Mesothelial cell of epicardium (in vitro differentiated cells): ENCODE data around the gene DENND2C. TPM values are rescaled to one million over a fixed set of nuclear protein-coding genes. Genes with fewer than 3 reads are reported as not detected.

Source experiments
- DNase-seq, 2 experiments: peaks; one replicate each; pipeline ENCODE4 v3.0.0; 2021; ENCODE audit warnings: low spot score in 2 of 2; ENCODE audit not compliant: unreplicated experiment in 2 of 2
- H3K27ac Mint-ChIP-seq: 2 replicates; pipeline ENCODE4 v1.8.0; 2021; ENCODE audit warnings: mixed read lengths
- H3K27me3 Mint-ChIP-seq: 2 replicates; pipeline ENCODE4 v1.8.0; 2021; ENCODE audit warnings: low read depth, mixed read lengths
- H3K36me3 Mint-ChIP-seq: 2 replicates; pipeline ENCODE4 v1.8.0; 2021; ENCODE audit warnings: mixed read lengths
- H3K4me1 Mint-ChIP-seq: 2 replicates; pipeline ENCODE4 v1.8.0; 2021; ENCODE audit warnings: mixed read lengths
- H3K4me3 Mint-ChIP-seq: 2 replicates; pipeline ENCODE4 v1.8.0; 2021; ENCODE audit warnings: mild to moderate bottlenecking, moderate library complexity, mixed read lengths
- H3K9me3 Mint-ChIP-seq: 2 replicates; pipeline ENCODE4 v1.8.0; 2021; ENCODE audit warnings: mixed read lengths
- total RNA-seq: library from RNA; stranded (reverse); gene quantifications from 3 replicates; pipeline ENCODE4 v1.2.1, GENCODE V29; 2021
- TF ChIP-seq, protein P1 (sequence below): fragments of 200-600 bp; sonication (generic); IDR thresholded peaks from one replicate; pipeline ENCODE4 v1.5.0; 2021; ENCODE audit warnings: antibody characterized with exemption; ENCODE audit not compliant: unreplicated experiment

DENND2C gene
- total RNA-seq, 1 donor from 2014 or later: 2.3 TPM

DNA sequence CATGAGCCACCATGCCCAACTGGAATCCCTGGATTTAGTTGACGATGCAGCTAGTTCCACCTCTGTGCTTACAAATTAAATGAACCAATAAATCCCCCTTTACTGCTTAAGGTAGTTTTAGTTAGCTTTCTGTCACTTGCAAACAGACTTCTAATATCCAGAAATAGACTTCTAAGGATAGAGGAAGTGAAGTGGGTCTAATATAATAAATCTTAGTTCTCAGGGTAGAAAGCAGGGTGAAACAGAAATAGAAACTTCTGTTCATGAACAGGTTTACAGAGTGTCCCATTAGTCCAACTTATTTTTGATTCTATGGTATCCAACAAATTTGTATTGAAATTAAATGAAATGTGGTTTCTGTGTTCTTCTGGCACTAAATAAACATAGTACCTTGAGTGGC, 108.5 kb downstream of the DENND2C start:
- H3K27me3 Mint-ChIP-seq: no peaks in the 10 kb centered on the region
- no peak overlapping the region for H3K4me3 Mint-ChIP-seq
- H3K36me3 Mint-ChIP-seq: peaks cover 29% of the 10 kb centered on the region

GRCh38 chr1:114559356-114559755, 110.5 kb downstream of the DENND2C start:
- Mint-ChIP-seq H3K27ac (no peak overlapping the region), H3K9me3 (no peaks in the 10 kb centered on the region), H3K4me1 (no peaks in the 10 kb centered on the region), H3K27me3 (no peaks in the 10 kb centered on the region), H3K36me3 (peaks cover 10% of the 10 kb centered on the region), H3K4me3 (no peak overlapping the region)
- TF ChIP-seq, protein P1, sequence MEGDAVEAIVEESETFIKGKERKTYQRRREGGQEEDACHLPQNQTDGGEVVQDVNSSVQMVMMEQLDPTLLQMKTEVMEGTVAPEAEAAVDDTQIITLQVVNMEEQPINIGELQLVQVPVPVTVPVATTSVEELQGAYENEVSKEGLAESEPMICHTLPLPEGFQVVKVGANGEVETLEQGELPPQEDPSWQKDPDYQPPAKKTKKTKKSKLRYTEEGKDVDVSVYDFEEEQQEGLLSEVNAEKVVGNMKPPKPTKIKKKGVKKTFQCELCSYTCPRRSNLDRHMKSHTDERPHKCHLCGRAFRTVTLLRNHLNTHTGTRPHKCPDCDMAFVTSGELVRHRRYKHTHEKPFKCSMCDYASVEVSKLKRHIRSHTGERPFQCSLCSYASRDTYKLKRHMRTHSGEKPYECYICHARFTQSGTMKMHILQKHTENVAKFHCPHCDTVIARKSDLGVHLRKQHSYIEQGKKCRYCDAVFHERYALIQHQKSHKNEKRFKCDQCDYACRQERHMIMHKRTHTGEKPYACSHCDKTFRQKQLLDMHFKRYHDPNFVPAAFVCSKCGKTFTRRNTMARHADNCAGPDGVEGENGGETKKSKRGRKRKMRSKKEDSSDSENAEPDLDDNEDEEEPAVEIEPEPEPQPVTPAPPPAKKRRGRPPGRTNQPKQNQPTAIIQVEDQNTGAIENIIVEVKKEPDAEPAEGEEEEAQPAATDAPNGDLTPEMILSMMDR: no peak
- DNase-seq: no peak

More for the DNA sequence above, 108.5 kb downstream of the DENND2C start:
- Mint-ChIP-seq H3K4me1 (no peaks in the 10 kb centered on the region), H3K9me3 (peaks cover 10% of the 10 kb centered on the region), H3K27ac (no peak overlapping the region)
- DNase-seq: no peak
- TF ChIP-seq, protein P1: no peak

GRCh38 chr1:114558544-114558943, 111.3 kb downstream of the DENND2C start:
- H3K36me3 Mint-ChIP-seq: peaks cover 6% of the 10 kb centered on the region
- TF ChIP-seq, protein P1: no peak
- H3K27me3 Mint-ChIP-seq: no peaks in the 10 kb centered on the region
- DNase-seq: no peak
- H3K9me3 Mint-ChIP-seq: no peaks in the 10 kb centered on the region
- H3K4me3 Mint-ChIP-seq: no peak overlapping the region
- H3K27ac Mint-ChIP-seq: no peak overlapping the region
- no peaks in the 10 kb centered on the region for H3K4me1 Mint-ChIP-seq

DNA sequence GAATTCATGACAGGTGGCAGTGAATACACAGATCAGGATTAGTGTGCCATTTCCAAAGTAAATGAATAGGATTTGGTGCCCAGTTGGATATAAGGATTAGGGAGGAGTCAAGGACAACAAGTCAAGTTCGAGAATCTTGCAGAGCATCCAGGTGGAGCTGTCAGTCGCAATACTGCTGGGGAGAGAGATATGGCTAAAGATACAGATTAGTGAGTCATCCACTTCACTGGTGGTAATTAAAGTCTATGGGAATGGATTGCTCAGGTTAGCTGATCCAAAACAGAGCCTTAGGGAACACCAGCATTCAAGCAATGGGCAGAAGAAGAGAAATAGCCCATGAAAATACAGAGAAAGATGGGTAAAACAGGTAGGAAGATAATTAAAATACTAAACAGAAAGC, 115.3 kb downstream of the DENND2C start:
- Mint-ChIP-seq H3K4me3 (no peak overlapping the region), H3K9me3 (no peaks in the 10 kb centered on the region), H3K36me3 (no peaks in the 10 kb centered on the region), H3K27ac (no peak overlapping the region), H3K27me3 (no peaks in the 10 kb centered on the region), H3K4me1 (no peaks in the 10 kb centered on the region)
- TF ChIP-seq, protein P1: no peak
- no peak for DNase-seq

DNA sequence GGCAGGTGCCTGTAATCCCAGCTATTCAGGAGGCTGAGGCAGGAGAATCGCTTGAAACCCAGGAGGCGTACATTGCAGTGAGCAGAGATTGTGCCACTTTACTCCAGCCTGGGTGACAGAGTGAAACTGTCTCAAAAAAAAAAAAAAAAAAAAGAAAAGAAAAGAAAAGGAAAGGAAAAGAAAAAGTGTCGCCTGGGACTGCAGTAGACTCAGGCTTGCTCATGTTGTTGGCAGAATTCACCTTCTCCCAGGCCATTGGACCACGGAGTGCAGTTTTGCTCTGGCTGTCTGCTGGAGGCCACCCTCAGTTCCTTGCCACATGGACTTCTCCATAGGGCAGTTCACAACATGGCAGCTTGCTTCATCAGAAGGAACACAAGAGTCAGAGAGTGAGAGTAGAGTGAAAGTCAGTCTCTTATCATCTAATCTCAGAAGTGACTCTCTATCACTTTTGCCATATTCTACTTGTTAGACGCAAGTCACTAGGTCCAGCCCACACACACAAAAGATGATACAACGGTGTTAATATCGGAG, 117.7 kb downstream of the DENND2C start:
- Mint-ChIP-seq H3K27ac (no peak overlapping the region), H3K9me3 (peaks cover 4% of the 10 kb centered on the region), H3K4me3 (no peak overlapping the region)

More for the DNA sequence above, 117.7 kb downstream of the DENND2C start:
- no peaks in the 10 kb centered on the region for H3K4me1 Mint-ChIP-seq
- DNase-seq: no peak
- TF ChIP-seq, protein P1: no peak
- H3K36me3 Mint-ChIP-seq: no peaks in the 10 kb centered on the region
- H3K27me3 Mint-ChIP-seq: no peaks in the 10 kb centered on the region
